Hepatocyte (in vitro differentiated cells): ENCODE data around the gene TSPAN10. TPM values are rescaled to one million over a fixed set of nuclear protein-coding genes. Genes with fewer than 3 reads are reported as not detected.

Experiments used
- DNase-seq: peaks from one replicate; pipeline ENCODE4 v3.0.0-alpha.2; 2016; ENCODE audit warnings: low spot score
- H2AFZ ChIP-seq: fragments of 200-600 bp; sonication (generic); 2 replicates; pipeline ENCODE4 v1.6.0; 2016; ENCODE audit warnings: antibody characterized with exemption, mild to moderate bottlenecking
- H3K27ac ChIP-seq: fragments of 200-600 bp; sonication (generic); 2 replicates; pipeline ENCODE4 v1.5.1; 2016; ENCODE audit warnings: mild to moderate bottlenecking
- H3K27me3 ChIP-seq: fragments of 200-600 bp; sonication (generic); 2 replicates; pipeline ENCODE4 v1.6.1; 2016
- H3K36me3 ChIP-seq: fragments of 200-600 bp; sonication (generic); replicated peaks from 2 replicates; pipeline ENCODE4 v1.5.1; 2016; ENCODE audit warnings: low read depth; ENCODE audit not compliant: insufficient read depth
- H3K4me1 ChIP-seq: fragments of 200-600 bp; sonication (generic); 2 replicates; pipeline ENCODE4 v1.5.1; 2016; ENCODE audit warnings: mild to moderate bottlenecking, moderate library complexity; ENCODE audit not compliant: insufficient read depth
- H3K4me2 ChIP-seq: fragments of 200-600 bp; sonication (generic); 2 replicates; pipeline ENCODE4 v1.6.0; 2016
- H3K4me3 ChIP-seq: fragments of 200-600 bp; sonication (generic); 2 replicates; pipeline ENCODE4 v1.5.1; 2016; ENCODE audit warnings: mild to moderate bottlenecking
- H3K79me2 ChIP-seq: fragments of 200-600 bp; sonication (generic); 2 replicates; pipeline ENCODE4 v1.6.0; 2017; ENCODE audit warnings: mild to moderate bottlenecking
- H3K9me2 ChIP-seq: fragments of 200-600 bp; sonication (generic); replicated peaks from 2 replicates; pipeline ENCODE4 v1.6.0; 2017; ENCODE audit warnings: mild to moderate bottlenecking; ENCODE audit not compliant: insufficient read depth
- H3K9me3 ChIP-seq: fragments of 200-600 bp; sonication (generic); 2 replicates; pipeline ENCODE4 v1.5.1; 2016; ENCODE audit warnings: low read depth, mild to moderate bottlenecking
- H4K20me1 ChIP-seq: fragments of 200-600 bp; sonication (generic); 2 replicates; pipeline ENCODE4 v1.6.0; 2016; ENCODE audit warnings: mild to moderate bottlenecking; ENCODE audit not compliant: insufficient read depth, poor library complexity, severe bottlenecking
- CTCF ChIP-seq: fragments of 200-600 bp; sonication (generic); IDR thresholded peaks from 2 replicates; pipeline ENCODE4 v1.5.1; 2016; ENCODE audit warnings: antibody characterized with exemption, mild to moderate bottlenecking; ENCODE audit not compliant: poor library complexity
- EZH2 ChIP-seq: fragments of 200-600 bp; sonication (generic); IDR thresholded peaks from 2 replicates; pipeline ENCODE4 v1.6.1; 2016; ENCODE audit warnings: antibody characterized with exemption, mild to moderate bottlenecking, borderline replicate concordance
- EZH2phosphoT487 ChIP-seq: fragments of 200-600 bp; sonication (generic); IDR thresholded peaks from one replicate; pipeline ENCODE4 v1.6.1; 2018; ENCODE audit warnings: antibody characterized with exemption, mild to moderate bottlenecking, low read depth, moderate library complexity; ENCODE audit not compliant: unreplicated experiment, severe bottlenecking
- WGBS: methylation state at CpG from one replicate; pipeline ENCODE4 v1.1.6; 2016; ENCODE audit warnings: low lambda C conversion rate; ENCODE audit errors: missing lambda C conversion rate; 5-methylcytosine and 5-hydroxymethylcytosine counted together
- polyA plus RNA-seq: library from polyadenylated mRNA; unstranded; fragments of >200 nt; fragmentation: Nextera tagmentation; extraction: Ambion mirVana; gene quantifications from 2 replicates; pipeline ENCODE4 v1.2.1, GENCODE V29; 2016
- total RNA-seq: library from RNA; depleted of rRNA; stranded (reverse); fragments of >200 nt; gene quantifications from 2 replicates; pipeline ENCODE4 v1.2.3, GENCODE V29; 2014

Gene TSPAN10
- total and polyA plus RNA-seq, 2 experiments from 2014 or later: 1.4 to 15.2 TPM

GRCh38 chr17:81591971-81592370, 45.0 kb upstream of the TSPAN10 start:
- Histone ChIP-seq H3K9me2 (no peaks in the 10 kb centered on the region), H2AFZ (no peak overlapping the region), H3K4me3 (no peak overlapping the region), H3K9me3 (no peaks in the 10 kb centered on the region), H3K27ac (no peak overlapping the region), H4K20me1 (peaks cover under 1% of the 10 kb centered on the region), H3K36me3 (no peaks in the 10 kb centered on the region), H3K27me3 (no peaks in the 10 kb centered on the region), H3K79me2 (no peaks in the 10 kb centered on the region), H3K4me1 (no peaks in the 10 kb centered on the region), H3K4me2 (no peak overlapping the region)
- WGBS: 96% methylated on average over 14 of the region's 14 CpGs
- DNase-seq: no peak
- no peak for TF ChIP-seq EZH2phosphoT487
- TF ChIP-seq EZH2: no peak
- TF ChIP-seq CTCF: no peak

- H2AFZ ChIP-seq: no peak overlapping the region
- TF ChIP-seq EZH2: no peak
- no peak for TF ChIP-seq EZH2phosphoT487
- TF ChIP-seq CTCF: no peak
- no peak overlapping the region for H3K27ac ChIP-seq
- H3K27me3 ChIP-seq: no peaks in the 10 kb centered on the region
- no peak overlapping the region for H3K4me3 ChIP-seq
- H3K4me1 ChIP-seq: no peaks in the 10 kb centered on the region
- 94% methylated on average over 11 of the region's 11 CpGs for WGBS
- H4K20me1 ChIP-seq: no peaks in the 10 kb centered on the region
- no peaks in the 10 kb centered on the region for H3K9me3 ChIP-seq
- no peaks in the 10 kb centered on the region for H3K36me3 ChIP-seq
- no peak overlapping the region for H3K4me2 ChIP-seq
- H3K79me2 ChIP-seq: no peaks in the 10 kb centered on the region
- no peaks in the 10 kb centered on the region for H3K9me2 ChIP-seq
- no peak for DNase-seq
These were observed 43.7 kb upstream of the TSPAN10 start for GRCh38 chr17:81593105-81593871.

GRCh38 chr17:81599719-81600486, 37.1 kb upstream of the TSPAN10 start:
- no peaks in the 10 kb centered on the region for H3K9me2 ChIP-seq
- peaks cover 10% of the 10 kb centered on the region for H4K20me1 ChIP-seq
- WGBS: 95% methylated on average over 10 of the region's 10 CpGs
- TF ChIP-seq EZH2phosphoT487 (no peak), EZH2 (no peak), CTCF (no peak)
- no peak overlapping the region for H2AFZ ChIP-seq
- no peaks in the 10 kb centered on the region for H3K4me1 ChIP-seq
- no peak overlapping the region for H3K4me3 ChIP-seq
- H3K27me3 ChIP-seq: no peaks in the 10 kb centered on the region
- peaks cover 11% of the 10 kb centered on the region for H3K79me2 ChIP-seq
- no peak overlapping the region for H3K4me2 ChIP-seq
- no peaks in the 10 kb centered on the region for H3K9me3 ChIP-seq
- no peak overlapping the region for H3K27ac ChIP-seq
- no peaks in the 10 kb centered on the region for H3K36me3 ChIP-seq
- DNase-seq: no peak
